H9 (cell line): Measurements from ENCODE around the gene MFGE8. TPM values are rescaled to one million over a fixed set of nuclear protein-coding genes. Genes with fewer than 3 reads are reported as not detected.
A peak's percentile ranks its signal among the peaks of the same experiment; 100 is the strongest.

Source experiments
- DNase-seq: peaks from one replicate; pipeline ENCODE4 v3.0.0-alpha.2; 2017
- H2AFZ ChIP-seq: one replicate; pipeline ENCODE4 v1.6.1; 2013; ENCODE audit warnings: mild to moderate bottlenecking, low read length, control low read depth, moderate library complexity
- H2AK5ac ChIP-seq: 2 replicates; pipeline ENCODE4 v1.6.1; 2013; ENCODE audit warnings: low read length, control low read depth, mixed read lengths; ENCODE audit not compliant: insufficient read length
- H2BK120ac ChIP-seq: one replicate; pipeline ENCODE4 v1.6.1; 2013; ENCODE audit warnings: low read depth, mild to moderate bottlenecking, low read length, control low read depth, inconsistent platforms; ENCODE audit not compliant: poor library complexity, severe bottlenecking
- H2BK12ac ChIP-seq: 2 replicates; pipeline ENCODE4 v1.6.1; 2013; ENCODE audit warnings: low read length, control low read depth, mixed read lengths, low read depth; ENCODE audit not compliant: insufficient read length
- H2BK15ac ChIP-seq: 2 replicates; pipeline ENCODE4 v1.6.1; 2013; ENCODE audit warnings: low read depth, low read length, control low read depth
- H2BK20ac ChIP-seq: one replicate; pipeline ENCODE4 v1.6.1; 2013; ENCODE audit warnings: low read depth, mild to moderate bottlenecking, low read length, control low read depth, inconsistent platforms; ENCODE audit not compliant: poor library complexity, severe bottlenecking
- H2BK5ac ChIP-seq: 2 replicates; pipeline ENCODE4 v1.6.1; 2013; ENCODE audit warnings: low read length, control low read depth, mixed read lengths; ENCODE audit not compliant: insufficient read length
- H3K14ac ChIP-seq: 2 replicates; pipeline ENCODE4 v1.6.1; 2013; ENCODE audit warnings: low read length, control low read depth; ENCODE audit not compliant: insufficient read depth
- H3K18ac ChIP-seq: 2 replicates; pipeline ENCODE4 v1.6.1; 2013; ENCODE audit warnings: low read depth, mild to moderate bottlenecking, mixed read lengths, low read length, control low read depth; ENCODE audit not compliant: insufficient read length
- H3K23ac ChIP-seq: 2 replicates; pipeline ENCODE4 v1.6.1; 2013; ENCODE audit warnings: low read length, control low read depth, mixed read lengths, low read depth; ENCODE audit not compliant: insufficient read length
- H3K23me2 ChIP-seq: 2 replicates; pipeline ENCODE4 v1.6.1; 2013; ENCODE audit warnings: low read depth, mild to moderate bottlenecking, mixed read lengths, low read length, control low read depth; ENCODE audit not compliant: insufficient read length, poor library complexity, severe bottlenecking
- H3K27ac ChIP-seq: 2 replicates; pipeline ENCODE4 v1.5.1; 2013; ENCODE audit warnings: low read length, control low read depth, mixed read lengths, low read depth; ENCODE audit not compliant: insufficient read length
- H3K27me3 ChIP-seq: 2 replicates; pipeline ENCODE4 v1.6.1; 2013; ENCODE audit warnings: low read length, control low read depth, inconsistent platforms; ENCODE audit not compliant: insufficient read depth
- H3K4ac ChIP-seq: 2 replicates; pipeline ENCODE4 v1.6.1; 2013; ENCODE audit warnings: low read depth, mild to moderate bottlenecking, control low read depth, inconsistent platforms, low read length, moderate library complexity
- H3K4me1 ChIP-seq: 2 replicates; pipeline ENCODE4 v1.6.1; 2013; ENCODE audit warnings: low read length, control low read depth, inconsistent platforms; ENCODE audit not compliant: insufficient read depth
- H3K4me2 ChIP-seq: 2 replicates; pipeline ENCODE4 v1.6.1; 2013; ENCODE audit warnings: low read length, control low read depth, mixed read lengths; ENCODE audit not compliant: insufficient read length, insufficient read depth
- H3K56ac ChIP-seq: 2 replicates; pipeline ENCODE4 v1.6.1; 2013; ENCODE audit warnings: low read depth, mild to moderate bottlenecking, mixed read lengths, low read length, control low read depth; ENCODE audit not compliant: insufficient read length
- H3K79me1 ChIP-seq: 2 replicates; pipeline ENCODE4 v1.6.1; 2013; ENCODE audit warnings: low read depth, mild to moderate bottlenecking, moderate library complexity, low read length, control low read depth, inconsistent platforms; ENCODE audit not compliant: insufficient read depth, poor library complexity, severe bottlenecking
- H3K79me2 ChIP-seq: 2 replicates; pipeline ENCODE4 v1.6.1; 2013; ENCODE audit warnings: low read length, control low read depth, inconsistent platforms; ENCODE audit not compliant: insufficient read depth
- H3K9ac ChIP-seq: 2 replicates; pipeline ENCODE4 v1.6.1; 2013; ENCODE audit warnings: low read length, control low read depth, mixed read lengths; ENCODE audit not compliant: insufficient read length; ENCODE audit errors: extremely low read depth
- H3K9me3 ChIP-seq: one replicate; pipeline ENCODE4 v1.6.1; 2013; ENCODE audit warnings: low read depth, low read length, inconsistent platforms; ENCODE audit not compliant: control insufficient read depth
- H3T11ph ChIP-seq: one replicate; pipeline ENCODE4 v1.6.1; 2013; ENCODE audit warnings: mild to moderate bottlenecking, low read length, control low read depth, inconsistent platforms
- H4K20me1 ChIP-seq: one replicate; pipeline ENCODE4 v1.6.1; 2013; ENCODE audit not compliant: control insufficient read depth, insufficient read length, insufficient read depth
- H4K5ac ChIP-seq: 2 replicates; pipeline ENCODE4 v1.6.1; 2013; ENCODE audit warnings: low read depth, mild to moderate bottlenecking, mixed read lengths, low read length, control low read depth; ENCODE audit not compliant: insufficient read length
- H4K8ac ChIP-seq: replicated peaks from 2 replicates; pipeline ENCODE4 v1.6.1; 2013; ENCODE audit warnings: low read length, control low read depth, mixed read lengths, low read depth; ENCODE audit not compliant: insufficient read length
- H4K91ac ChIP-seq: 2 replicates; pipeline ENCODE4 v1.6.1; 2013; ENCODE audit warnings: low read depth, mild to moderate bottlenecking, moderate library complexity, mixed read lengths, low read length, control low read depth; ENCODE audit not compliant: insufficient read length
- H3K27ac Mint-ChIP-seq, 3 experiments: 2 replicates in 2 of 3; 3 replicates in 1 of 3; pipeline ENCODE4 v1.8.0; 2020 to 2021; ENCODE audit warnings: mixed read lengths in 3 of 3, mild to moderate bottlenecking in 1 of 3, moderate library complexity in 1 of 3
- H3K27me3 Mint-ChIP-seq: 2 replicates; pipeline ENCODE4 v1.8.0; 2021; ENCODE audit warnings: low read depth, mild to moderate bottlenecking, moderate library complexity, mixed read lengths
- H3K36me3 Mint-ChIP-seq, 3 experiments: 2 replicates in 2 of 3; 3 replicates in 1 of 3; pipeline ENCODE4 v1.8.0; 2020 to 2021; ENCODE audit warnings: low read depth in 3 of 3, mixed read lengths in 3 of 3; ENCODE audit not compliant: insufficient read depth in 1 of 3
- H3K4me1 Mint-ChIP-seq, 2 experiments: 2 replicates each; pipeline ENCODE4 v1.8.0; 2020; ENCODE audit warnings: mixed read lengths in 2 of 2
- H3K4me3 Mint-ChIP-seq, 2 experiments: 2 replicates in 1 of 2; 3 replicates in 1 of 2; pipeline ENCODE4 v1.8.0; 2020 to 2021; ENCODE audit warnings: mild to moderate bottlenecking in 2 of 2, mixed read lengths in 2 of 2, moderate library complexity in 1 of 2
- H3K9me3 Mint-ChIP-seq, 2 experiments: 2 replicates in 1 of 2; 3 replicates in 1 of 2; pipeline ENCODE4 v1.8.0; 2020; ENCODE audit warnings: mild to moderate bottlenecking in 2 of 2, mixed read lengths in 2 of 2, moderate library complexity in 1 of 2
- WGBS: extraction: QIAGEN DNeasy Blood & Tissue Kit; methylation state at CpG from one replicate; pipeline ENCODE4 v1.1.7; 2013; ENCODE audit warnings: missing lambda C conversion rate, low lambda C conversion rate, mixed read lengths; ENCODE audit not compliant: insufficient read length; ENCODE audit errors: extremely low coverage; 5-methylcytosine and 5-hydroxymethylcytosine counted together
- total RNA-seq: library from RNA; stranded (reverse); gene quantifications from 2 replicates; pipeline ENCODE4 v1.2.1, GENCODE V29; 2021
- TF ChIP-seq, protein P1 (sequence below): fragments of 200-600 bp; sonication (generic); conservative IDR thresholded peaks from 3 replicates; pipeline ENCODE4 v1.8.0; 2021; ENCODE audit warnings: antibody characterized with exemption, mild to moderate bottlenecking

MFGE8 gene
- total RNA-seq, 1 experiment from 2014 or later: 653 TPM

DNA sequence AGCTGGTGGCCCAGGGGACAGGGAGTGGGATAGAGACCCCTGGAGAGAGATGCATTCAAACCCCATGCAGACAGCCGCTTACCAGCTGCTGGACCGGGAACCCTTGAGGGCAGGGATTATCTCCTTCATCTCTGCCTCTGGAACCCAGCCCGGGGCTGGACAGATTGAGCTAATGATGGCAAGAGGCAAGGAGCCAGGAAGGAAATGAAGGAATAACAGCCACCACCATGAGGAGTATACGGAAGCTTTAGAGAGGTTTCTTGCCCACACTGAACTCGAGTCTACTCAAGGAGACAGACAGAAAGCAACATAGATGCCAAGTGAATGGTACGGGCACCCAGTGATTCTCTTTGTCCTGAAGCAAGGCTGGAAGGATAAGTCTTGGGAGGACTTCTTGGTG, 41.1 kb downstream of the MFGE8 start:
- H3K4ac ChIP-seq: no peak overlapping the region
- no peaks in the 10 kb centered on the region for H3K79me1 ChIP-seq
- H2BK5ac ChIP-seq: no peak overlapping the region
- H3K4me2 ChIP-seq: no peak overlapping the region
- H3K14ac ChIP-seq: no peak overlapping the region
- no peak overlapping the region for H2BK12ac ChIP-seq
- no peaks in the 10 kb centered on the region for H3K23me2 ChIP-seq
- no peaks in the 10 kb centered on the region; the same call in 1 of the 2 replicates for H3K4me1 ChIP-seq
- H4K91ac ChIP-seq: no peak overlapping the region
- H4K20me1 ChIP-seq: peaks cover 2% of the 10 kb centered on the region
- peak overlapping the region in 1 of 3 experiments; percentile 62; a peak in 1 of 7 replicates for H3K27ac Mint-ChIP-seq
- H3K18ac ChIP-seq: no peak overlapping the region
- H2BK120ac ChIP-seq: no peak overlapping the region
- WGBS: no CpG with 5 or more reads among the region's 6 CpGs
- H2AK5ac ChIP-seq: no peak overlapping the region
- H3K27me3 Mint-ChIP-seq: peaks cover 27% of the 10 kb centered on the region
- H3K4me3 Mint-ChIP-seq: no peak overlapping the region
- no peaks in the 10 kb centered on the region for H3K79me2 ChIP-seq
- no peak overlapping the region for H2BK20ac ChIP-seq
- no peak overlapping the region for H2BK15ac ChIP-seq
- no peak for DNase-seq
- no peak overlapping the region for H2AFZ ChIP-seq
- H3T11ph ChIP-seq: no peak overlapping the region
- no peaks in the 10 kb centered on the region for H3K27me3 ChIP-seq
- no peak overlapping the region for H3K27ac ChIP-seq
- no peaks in the 10 kb centered on the region for H3K9me3 ChIP-seq
- no peak overlapping the region for H3K56ac ChIP-seq
- H3K36me3 Mint-ChIP-seq: peaks cover 8 to 17% (median 16%) of the 10 kb centered on the region in 3 experiments; a peak in 6 of 7 replicates
- H4K5ac ChIP-seq: no peak overlapping the region
- no peak overlapping the region for H3K9ac ChIP-seq
- TF ChIP-seq, protein P1, sequence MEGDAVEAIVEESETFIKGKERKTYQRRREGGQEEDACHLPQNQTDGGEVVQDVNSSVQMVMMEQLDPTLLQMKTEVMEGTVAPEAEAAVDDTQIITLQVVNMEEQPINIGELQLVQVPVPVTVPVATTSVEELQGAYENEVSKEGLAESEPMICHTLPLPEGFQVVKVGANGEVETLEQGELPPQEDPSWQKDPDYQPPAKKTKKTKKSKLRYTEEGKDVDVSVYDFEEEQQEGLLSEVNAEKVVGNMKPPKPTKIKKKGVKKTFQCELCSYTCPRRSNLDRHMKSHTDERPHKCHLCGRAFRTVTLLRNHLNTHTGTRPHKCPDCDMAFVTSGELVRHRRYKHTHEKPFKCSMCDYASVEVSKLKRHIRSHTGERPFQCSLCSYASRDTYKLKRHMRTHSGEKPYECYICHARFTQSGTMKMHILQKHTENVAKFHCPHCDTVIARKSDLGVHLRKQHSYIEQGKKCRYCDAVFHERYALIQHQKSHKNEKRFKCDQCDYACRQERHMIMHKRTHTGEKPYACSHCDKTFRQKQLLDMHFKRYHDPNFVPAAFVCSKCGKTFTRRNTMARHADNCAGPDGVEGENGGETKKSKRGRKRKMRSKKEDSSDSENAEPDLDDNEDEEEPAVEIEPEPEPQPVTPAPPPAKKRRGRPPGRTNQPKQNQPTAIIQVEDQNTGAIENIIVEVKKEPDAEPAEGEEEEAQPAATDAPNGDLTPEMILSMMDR: no peak
- H3K9me3 Mint-ChIP-seq: peaks cover 0 to 6% of the 10 kb centered on the region in 2 experiments; a peak in 3 of 5 replicates
- H3K23ac ChIP-seq: no peak overlapping the region
- H3K4me1 Mint-ChIP-seq: peaks cover 9 to 11% of the 10 kb centered on the region in 2 experiments
- H4K8ac ChIP-seq: no peak overlapping the region
